Mesendoderm (in vitro differentiated cells): ENCODE measurements around the gene TNS3.

Source experiments
- DNase-seq: peaks from one replicate; pipeline ENCODE4 v3.0.0; 2013
- H2AK5ac ChIP-seq: 2 replicates; pipeline ENCODE4 v1.6.1; 2013; ENCODE audit warnings: low read length, inconsistent platforms
- H2BK120ac ChIP-seq: 2 replicates; pipeline ENCODE4 v1.6.1; 2013; ENCODE audit warnings: low read depth, mild to moderate bottlenecking, low read length, moderate library complexity, mixed read lengths
- H2BK15ac ChIP-seq: replicated peaks from 2 replicates; pipeline ENCODE4 v1.6.1; 2013; ENCODE audit warnings: low read depth, mild to moderate bottlenecking, moderate library complexity
- H2BK5ac ChIP-seq: 2 replicates; pipeline ENCODE4 v1.6.1; 2013; ENCODE audit warnings: low read length, inconsistent platforms
- H3K18ac ChIP-seq: 2 replicates; pipeline ENCODE4 v1.6.1; 2013; ENCODE audit warnings: mild to moderate bottlenecking, low read length, mixed read lengths
- H3K23ac ChIP-seq: one replicate; pipeline ENCODE4 v1.6.1; 2013; ENCODE audit warnings: low read length
- H3K27ac ChIP-seq: 2 replicates; pipeline ENCODE4 v1.5.1; 2013; ENCODE audit warnings: low read depth, mild to moderate bottlenecking, inconsistent platforms, low read length, moderate library complexity
- H3K27me3 ChIP-seq: 2 replicates; pipeline ENCODE4 v1.6.1; 2013; ENCODE audit warnings: low read length, control low read depth, mild to moderate bottlenecking, inconsistent platforms; ENCODE audit not compliant: insufficient read depth, poor library complexity
- H3K36me3 ChIP-seq: 2 replicates; pipeline ENCODE4 v1.6.1; 2013; ENCODE audit warnings: low read length, inconsistent platforms; ENCODE audit not compliant: control insufficient read depth, insufficient read depth
- H3K4ac ChIP-seq: one replicate; pipeline ENCODE4 v1.6.1; 2013; ENCODE audit warnings: low read depth, mild to moderate bottlenecking, low read length, moderate library complexity
- H3K4me1 ChIP-seq: 2 replicates; pipeline ENCODE4 v1.6.1; 2013; ENCODE audit warnings: low read depth, low read length, inconsistent platforms; ENCODE audit not compliant: control insufficient read depth
- H3K4me2 ChIP-seq: 2 replicates; pipeline ENCODE4 v1.6.1; 2013; ENCODE audit warnings: low read length
- H3K4me3 ChIP-seq: 2 replicates; pipeline ENCODE4 v1.5.1; 2013; ENCODE audit warnings: mild to moderate bottlenecking, low read length
- H3K56ac ChIP-seq: one replicate; pipeline ENCODE4 v1.6.1; 2013; ENCODE audit warnings: low read length
- H3K79me1 ChIP-seq: 2 replicates; pipeline ENCODE4 v1.6.1; 2013; ENCODE audit warnings: low read length, inconsistent platforms
- H3K79me2 ChIP-seq: 2 replicates; pipeline ENCODE4 v1.6.1; 2013; ENCODE audit warnings: mild to moderate bottlenecking, low read length; ENCODE audit not compliant: control insufficient read depth, insufficient read depth
- H3K9ac ChIP-seq: 2 replicates; pipeline ENCODE4 v1.6.1; 2013; ENCODE audit warnings: low read length, inconsistent platforms
- H4K5ac ChIP-seq: one replicate; pipeline ENCODE4 v1.6.1; 2013; ENCODE audit warnings: low read length
- H4K8ac ChIP-seq: one replicate; pipeline ENCODE4 v1.6.1; 2013; ENCODE audit warnings: low read depth, mild to moderate bottlenecking, control low read depth, low read length, moderate library complexity
- WGBS: extraction: QIAGEN DNeasy Blood & Tissue Kit; methylation state at CpG from one replicate; pipeline ENCODE4 v1.1.7; 2013; ENCODE audit warnings: low lambda C conversion rate, missing lambda C conversion rate; ENCODE audit not compliant: insufficient coverage; ENCODE audit errors: extremely low coverage; 5-methylcytosine and 5-hydroxymethylcytosine counted together

Gene TNS3

GRCh38 chr7:47622946-47623640, 41.2 kb upstream of the TNS3 start:
- Histone ChIP-seq H3K4me2 (no peak overlapping the region), H3K79me1 (no peaks in the 10 kb centered on the region), H3K4ac (no peak overlapping the region), H3K18ac (no peak overlapping the region), H4K5ac (no peak overlapping the region), H4K8ac (no peak overlapping the region), H3K36me3 (no peaks in the 10 kb centered on the region), H3K79me2 (no peaks in the 10 kb centered on the region), H3K27me3 (no peaks in the 10 kb centered on the region), H2BK120ac (no peak overlapping the region), H2BK5ac (no peak overlapping the region), H2BK15ac (no peak overlapping the region), H3K23ac (no peak overlapping the region), H3K4me1 (peaks cover 9% of the 10 kb centered on the region), H2AK5ac (no peak overlapping the region), H3K27ac (no peak overlapping the region), H3K9ac (no peak overlapping the region), H3K56ac (peak overlapping the region; percentile 56), H3K4me3 (no peak overlapping the region)
- peak; percentile 25 for DNase-seq
- no CpG with 5 or more reads among the region's 11 CpGs for WGBS

DNA sequence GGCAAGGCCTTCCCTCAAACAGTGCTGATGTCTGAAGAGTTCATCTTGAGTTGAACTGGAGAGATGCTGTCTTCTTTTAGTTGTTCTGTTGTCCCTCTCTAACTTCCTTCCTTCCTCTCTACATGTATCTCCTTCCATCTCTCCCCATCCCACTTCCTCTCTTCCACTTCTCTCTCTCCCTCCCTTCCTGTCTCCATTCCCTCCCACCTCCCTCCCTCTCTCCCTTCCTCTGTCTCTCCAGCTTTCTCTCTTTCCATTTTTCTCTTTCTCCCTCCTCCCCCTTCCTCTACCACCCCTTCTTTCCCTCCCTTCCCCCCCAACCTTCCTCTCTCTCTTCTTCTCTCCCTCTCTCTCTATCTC, 40.7 kb upstream of the TNS3 start:
- H3K79me2 ChIP-seq: no peaks in the 10 kb centered on the region
- DNase-seq: no peak
- no peak overlapping the region for H3K27ac ChIP-seq
- H4K5ac ChIP-seq: no peak overlapping the region
- no peak overlapping the region for H2BK120ac ChIP-seq
- no peaks in the 10 kb centered on the region for H3K79me1 ChIP-seq
- H2AK5ac ChIP-seq: no peak overlapping the region
- no peak overlapping the region for H3K56ac ChIP-seq
- H4K8ac ChIP-seq: no peak overlapping the region
- H3K27me3 ChIP-seq: no peaks in the 10 kb centered on the region
- H3K23ac ChIP-seq: no peak overlapping the region
- no peak overlapping the region for H3K4me2 ChIP-seq
- no peaks in the 10 kb centered on the region for H3K36me3 ChIP-seq
- no peak overlapping the region for H2BK5ac ChIP-seq
- H3K4me3 ChIP-seq: no peak overlapping the region
- H3K9ac ChIP-seq: no peak overlapping the region
- no peak overlapping the region for H2BK15ac ChIP-seq
- H3K4me1 ChIP-seq: peaks cover 9% of the 10 kb centered on the region
- no peak overlapping the region for H3K4ac ChIP-seq
- no peak overlapping the region for H3K18ac ChIP-seq

- Histone ChIP-seq H3K9ac (no peak overlapping the region), H3K18ac (no peak overlapping the region), H4K8ac (no peak overlapping the region), H3K4me3 (no peak overlapping the region), H3K36me3 (no peaks in the 10 kb centered on the region), H3K4me2 (no peak overlapping the region), H2BK5ac (no peak overlapping the region), H3K27ac (no peak overlapping the region), H3K56ac (no peak overlapping the region), H3K23ac (no peak overlapping the region), H3K79me1 (no peaks in the 10 kb centered on the region), H3K4me1 (peaks cover 9% of the 10 kb centered on the region), H3K27me3 (no peaks in the 10 kb centered on the region), H2AK5ac (no peak overlapping the region), H2BK15ac (no peak overlapping the region), H3K79me2 (no peaks in the 10 kb centered on the region), H4K5ac (no peak overlapping the region), H2BK120ac (no peak overlapping the region), H3K4ac (no peak overlapping the region)
- no CpG with 5 or more reads among the region's 14 CpGs for WGBS
- DNase-seq: no peak
Measured at GRCh38 chr7:47621979-47622561, 40.2 kb upstream of the TNS3 start.

- peaks cover 9% of the 10 kb centered on the region for H3K4me1 ChIP-seq
- H3K9ac ChIP-seq: no peak overlapping the region
- no peaks in the 10 kb centered on the region for H3K36me3 ChIP-seq
- no peak overlapping the region for H3K4me3 ChIP-seq
- no peak overlapping the region for H3K56ac ChIP-seq
- H3K4ac ChIP-seq: no peak overlapping the region
- no peaks in the 10 kb centered on the region for H3K27me3 ChIP-seq
- no peak overlapping the region for H2AK5ac ChIP-seq
- H3K79me2 ChIP-seq: no peaks in the 10 kb centered on the region
- H3K18ac ChIP-seq: no peak overlapping the region
- no CpG with 5 or more reads among the region's 12 CpGs for WGBS
- no peak overlapping the region for H2BK15ac ChIP-seq
- no peaks in the 10 kb centered on the region for H3K79me1 ChIP-seq
- H3K4me2 ChIP-seq: no peak overlapping the region
- no peak overlapping the region for H4K5ac ChIP-seq
- no peak overlapping the region for H2BK120ac ChIP-seq
- H2BK5ac ChIP-seq: no peak overlapping the region
- no peak overlapping the region for H3K23ac ChIP-seq
- no peak overlapping the region for H3K27ac ChIP-seq
- no peak for DNase-seq
- H4K8ac ChIP-seq: no peak overlapping the region
Measured at GRCh38 chr7:47621347-47621746, 39.4 kb upstream of the TNS3 start.

DNA sequence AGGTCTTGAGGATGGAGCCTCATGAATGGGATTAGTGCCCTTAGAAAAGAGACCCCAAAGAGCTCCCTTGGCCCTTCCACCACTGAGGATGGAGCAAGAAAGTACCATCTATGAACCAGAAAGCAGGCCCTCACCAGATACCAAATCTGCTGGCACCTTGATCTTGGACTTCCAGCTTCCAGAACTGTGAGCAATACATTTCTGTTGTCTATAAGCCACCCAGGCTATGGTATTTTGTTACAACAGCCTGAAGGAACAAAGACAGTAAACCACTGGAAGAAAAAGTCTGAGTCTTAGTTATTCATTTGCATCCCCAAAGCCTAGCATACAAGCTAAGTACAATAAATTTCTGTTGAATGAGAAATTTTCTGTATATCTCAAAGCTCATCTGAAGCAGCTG, 37.9 kb upstream of the TNS3 start:
- no peak overlapping the region for H2AK5ac ChIP-seq
- H3K79me2 ChIP-seq: no peaks in the 10 kb centered on the region
- H3K36me3 ChIP-seq: no peaks in the 10 kb centered on the region
- no peak overlapping the region for H3K4ac ChIP-seq
- H3K27me3 ChIP-seq: no peaks in the 10 kb centered on the region
- no peak overlapping the region for H3K9ac ChIP-seq
- no peak overlapping the region for H2BK5ac ChIP-seq
- H3K27ac ChIP-seq: no peak overlapping the region
- H3K56ac ChIP-seq: no peak overlapping the region
- no peak overlapping the region for H3K4me2 ChIP-seq
- no peak for DNase-seq
- H2BK120ac ChIP-seq: no peak overlapping the region
- no peak overlapping the region for H2BK15ac ChIP-seq
- no peak overlapping the region for H3K23ac ChIP-seq
- no peak overlapping the region for H3K18ac ChIP-seq
- no peak overlapping the region for H3K4me3 ChIP-seq
- no peak overlapping the region for H4K8ac ChIP-seq
- no peaks in the 10 kb centered on the region for H3K79me1 ChIP-seq
- peaks cover 5% of the 10 kb centered on the region for H3K4me1 ChIP-seq
- H4K5ac ChIP-seq: no peak overlapping the region

DNA sequence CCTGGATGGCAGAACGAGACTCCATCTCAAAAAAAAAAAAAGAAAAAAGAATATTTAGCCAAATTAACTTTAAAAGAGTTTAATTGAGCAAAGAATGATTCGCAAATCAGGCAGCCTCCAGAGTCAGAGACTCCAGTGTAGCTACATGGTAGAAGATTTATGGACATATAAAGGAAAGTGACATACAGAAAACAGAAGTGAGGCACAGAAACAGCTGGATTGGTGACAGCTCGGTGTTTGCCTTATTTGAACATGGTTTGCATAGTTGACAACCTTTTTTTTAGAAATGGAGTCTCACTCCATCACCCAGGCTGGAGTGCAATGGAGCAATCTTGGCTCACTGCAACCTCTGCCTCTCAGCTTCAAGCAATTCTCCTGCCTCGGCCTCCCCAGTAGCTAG, 35.2 kb upstream of the TNS3 start:
- Histone ChIP-seq H3K4me2 (no peak overlapping the region), H4K5ac (no peak overlapping the region), H2BK120ac (no peak overlapping the region), H3K79me2 (no peaks in the 10 kb centered on the region), H4K8ac (no peak overlapping the region), H3K79me1 (no peaks in the 10 kb centered on the region), H3K4me3 (no peak overlapping the region), H3K4me1 (peaks cover under 1% of the 10 kb centered on the region), H3K23ac (no peak overlapping the region), H3K36me3 (no peaks in the 10 kb centered on the region), H3K4ac (no peak overlapping the region), H3K18ac (no peak overlapping the region), H3K27ac (no peak overlapping the region), H3K56ac (no peak overlapping the region), H2BK15ac (no peak overlapping the region), H2AK5ac (no peak overlapping the region), H3K27me3 (no peaks in the 10 kb centered on the region), H2BK5ac (no peak overlapping the region), H3K9ac (no peak overlapping the region)
- no CpG with 5 or more reads among the region's 4 CpGs for WGBS
- DNase-seq: no peak
